ENCODE data around the gene C1RL.

DNA sequence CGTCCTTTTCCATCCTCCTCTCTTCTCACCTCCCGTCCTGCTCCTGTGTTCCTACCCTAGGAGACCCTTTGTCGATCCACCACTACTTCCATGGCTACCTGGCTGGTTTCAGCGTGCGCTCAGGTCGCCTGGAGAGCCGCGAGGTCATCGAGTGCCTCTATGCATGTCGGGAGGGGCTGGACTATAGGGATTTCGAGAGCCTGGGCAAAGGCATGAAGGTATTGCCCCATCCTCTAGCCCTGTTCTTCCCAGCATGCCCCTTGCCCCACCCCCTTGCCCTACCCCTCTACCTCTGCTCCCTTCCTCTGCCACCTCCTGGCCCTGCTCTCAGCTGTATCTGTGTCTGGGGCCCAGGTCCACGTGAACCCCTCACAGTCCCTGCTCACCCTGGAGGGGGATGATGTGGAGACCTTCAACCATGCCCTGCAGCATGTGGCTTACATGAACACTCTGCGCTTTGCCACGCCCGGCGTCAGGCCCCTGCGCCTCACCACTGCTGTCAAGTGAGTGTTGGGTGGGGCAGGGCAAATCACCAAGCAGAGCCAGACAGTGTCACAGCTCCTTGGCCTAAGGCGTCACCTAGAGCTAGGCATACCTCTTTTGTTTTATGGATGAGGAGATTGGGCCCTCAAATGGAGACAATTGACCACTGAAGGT lies 33.9 kb upstream of the C1RL start:
- TF ChIP-seq CTCF (conservative IDR thresholded peaks at IDR 0.05; ENCODE audit: low read depth, low read length) (no peak), POLR2A (IDR thresholded peaks at IDR 0.05; ENCODE audit: low read depth, low read length) (no peak), MXI1 (IDR thresholded peaks at IDR 0.05; ENCODE audit: borderline replicate concordance, low read depth, low read length) (no peak), RAD21 (IDR thresholded peaks at IDR 0.05; ENCODE audit: low read length) (no peak), FOS (IDR thresholded peaks at IDR 0.05; ENCODE audit: low read depth, low read length) (no peak), BHLHE40 (IDR thresholded peaks at IDR 0.05; ENCODE audit: low read depth, low read length) (no peak), ELK1 (IDR thresholded peaks at IDR 0.05; ENCODE audit: borderline replicate concordance, low read depth, low read length) (no peak), SMC3 (IDR thresholded peaks at IDR 0.05; ENCODE audit: low read depth, low read length) (no peak), CHD1 (IDR thresholded peaks at IDR 0.05; ENCODE audit: low read depth, low read length) (no peak), CEBPB (IDR thresholded peaks at IDR 0.05; ENCODE audit: low read depth, low read length) (no peak), MAFK (IDR thresholded peaks at IDR 0.05; ENCODE audit: low read depth, low read length) (no peak), MAZ (IDR thresholded peaks at IDR 0.05; ENCODE audit: borderline replicate concordance, low read depth, low read length) (no peak), RCOR1 (IDR thresholded peaks at IDR 0.05; ENCODE audit: insufficient replicate concordance, low read length) (no peak), RFX5 (IDR thresholded peaks at IDR 0.05; ENCODE audit: low read depth, low read length) (no peak)

All from IMR-90 (cell line).